ENCODE measurements around the gene CCNYL1. TPM values are rescaled to one million over a fixed set of nuclear protein-coding genes. Genes with fewer than 3 reads are reported as not detected.
A peak's percentile ranks its signal among the peaks of the same experiment; 100 is the strongest.

CCNYL1 gene
- total RNA-seq, 1 donor from 2014 or later: 24.3 TPM

- no peaks in the 10 kb centered on the region for H3K9me3 Mint-ChIP-seq
- no peak overlapping the region for H3K4me3 Mint-ChIP-seq
- H3K36me3 Mint-ChIP-seq (ENCODE audit: low read depth): no peaks in the 10 kb centered on the region
- TF ChIP-seq CTCF (conservative IDR thresholded peaks at IDR 0.05): no peak
- H3K27me3 Mint-ChIP-seq (ENCODE audit: low read depth): no peaks in the 10 kb centered on the region
- H3K4me1 Mint-ChIP-seq: peaks cover 7% of the 10 kb centered on the region
- no peak overlapping the region for H3K27ac Mint-ChIP-seq (ENCODE audit: unreplicated experiment)
- no peak for DNase-seq (ENCODE audit: low read depth, low spot score)
Observed at GRCh38 chr2:207673431-207673830, 38.0 kb upstream of the CCNYL1 start.

- Mint-ChIP-seq H3K27me3 (ENCODE audit: low read depth) (no peaks in the 10 kb centered on the region), H3K4me3 (no peak overlapping the region), H3K27ac (ENCODE audit: unreplicated experiment) (no peak overlapping the region), H3K36me3 (ENCODE audit: low read depth) (no peaks in the 10 kb centered on the region), H3K4me1 (peaks cover 7% of the 10 kb centered on the region), H3K9me3 (no peaks in the 10 kb centered on the region)
- TF ChIP-seq CTCF (conservative IDR thresholded peaks at IDR 0.05): no peak
- no peak for DNase-seq (ENCODE audit: low read depth, low spot score)
Observed at GRCh38 chr2:207674266-207674774, 37.1 kb upstream of the CCNYL1 start.

- Mint-ChIP-seq H3K9me3 (no peaks in the 10 kb centered on the region), H3K36me3 (ENCODE audit: low read depth) (no peaks in the 10 kb centered on the region), H3K4me1 (peaks cover 7% of the 10 kb centered on the region), H3K27ac (ENCODE audit: unreplicated experiment) (no peak overlapping the region), H3K27me3 (ENCODE audit: low read depth) (no peaks in the 10 kb centered on the region), H3K4me3 (no peak overlapping the region)
- TF ChIP-seq CTCF (conservative IDR thresholded peaks at IDR 0.05): no peak
- no peak for DNase-seq (ENCODE audit: low read depth, low spot score)
Observed at GRCh38 chr2:207674826-207675225, 36.6 kb upstream of the CCNYL1 start.

GRCh38 chr2:207676827-207677354 lies 34.5 kb upstream of the CCNYL1 start:
- no peak for TF ChIP-seq CTCF (conservative IDR thresholded peaks at IDR 0.05)
- Mint-ChIP-seq H3K4me3 (no peak overlapping the region), H3K4me1 (peaks cover 7% of the 10 kb centered on the region), H3K27ac (ENCODE audit: unreplicated experiment) (peak overlapping the region; percentile 54), H3K9me3 (no peaks in the 10 kb centered on the region), H3K27me3 (ENCODE audit: low read depth) (no peaks in the 10 kb centered on the region), H3K36me3 (ENCODE audit: low read depth) (no peaks in the 10 kb centered on the region)
- DNase-seq (ENCODE audit: low read depth, low spot score): no peak

- Mint-ChIP-seq H3K36me3 (ENCODE audit: low read depth) (no peaks in the 10 kb centered on the region), H3K9me3 (no peaks in the 10 kb centered on the region), H3K4me1 (peaks cover 7% of the 10 kb centered on the region), H3K27me3 (ENCODE audit: low read depth) (no peaks in the 10 kb centered on the region), H3K4me3 (no peak overlapping the region), H3K27ac (ENCODE audit: unreplicated experiment) (no peak overlapping the region)
- DNase-seq (ENCODE audit: low read depth, low spot score): peak; percentile 3
- no peak for TF ChIP-seq CTCF (conservative IDR thresholded peaks at IDR 0.05)
Observed at GRCh38 chr2:207681431-207681830, 30.0 kb upstream of the CCNYL1 start.
